ENCODE data around the gene NPRL2. TPM values are rescaled to one million over a fixed set of nuclear protein-coding genes. Genes with fewer than 3 reads are reported as not detected.

Gene NPRL2
- 29.1 and 38.5 TPM in 2 replicates for total RNA-seq

DNA sequence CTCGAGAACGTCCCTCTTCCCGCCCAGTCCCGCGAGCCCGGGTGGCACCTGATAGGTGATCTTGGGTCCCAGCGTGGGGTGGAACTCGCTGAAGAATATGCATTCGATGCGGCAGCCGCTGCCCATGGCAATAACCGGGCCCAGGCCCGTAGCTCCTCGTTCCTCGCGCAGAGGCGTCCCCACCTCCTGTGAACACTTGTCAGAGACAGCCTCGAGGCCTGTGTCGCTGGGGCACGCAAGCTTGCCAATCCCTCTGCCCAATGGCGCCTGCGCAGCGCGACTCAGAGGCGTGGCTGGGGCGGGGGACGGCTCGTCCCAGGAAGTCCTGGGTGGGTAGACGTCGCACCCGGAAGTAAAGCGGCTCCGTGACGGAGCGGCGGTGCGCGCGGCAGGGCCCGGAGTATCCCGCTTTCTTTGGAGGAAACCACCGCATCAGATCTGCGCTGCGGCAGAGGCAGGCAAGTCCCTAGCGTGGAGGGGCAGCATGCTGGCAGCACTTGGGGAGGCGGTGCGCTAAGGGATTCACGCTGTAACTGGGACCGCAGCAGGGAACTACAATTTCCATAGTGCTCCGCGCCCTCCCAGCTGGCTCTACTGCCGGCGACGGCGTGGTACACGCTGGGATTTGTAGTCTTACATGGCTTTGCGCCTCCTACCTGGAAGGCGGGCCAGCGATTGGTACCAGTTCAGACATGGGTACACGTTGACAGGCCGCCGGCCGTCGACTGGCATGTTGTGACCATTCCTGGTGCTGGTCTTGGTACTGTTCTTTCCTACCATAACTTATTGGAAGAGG is at the start of gene NPRL2, which contains the start of gene CYB561D2:
TSS of gene NPRL2 (minus strand) at position 249 of the 796 bp plus-strand sequence. CDS start at position 126, 123 bp downstream.
TSS of gene CYB561D2 (plus strand) at position 336 of the 796 bp plus-strand sequence. CDS start 572 bp downstream, outside the sequence.

DNA sequence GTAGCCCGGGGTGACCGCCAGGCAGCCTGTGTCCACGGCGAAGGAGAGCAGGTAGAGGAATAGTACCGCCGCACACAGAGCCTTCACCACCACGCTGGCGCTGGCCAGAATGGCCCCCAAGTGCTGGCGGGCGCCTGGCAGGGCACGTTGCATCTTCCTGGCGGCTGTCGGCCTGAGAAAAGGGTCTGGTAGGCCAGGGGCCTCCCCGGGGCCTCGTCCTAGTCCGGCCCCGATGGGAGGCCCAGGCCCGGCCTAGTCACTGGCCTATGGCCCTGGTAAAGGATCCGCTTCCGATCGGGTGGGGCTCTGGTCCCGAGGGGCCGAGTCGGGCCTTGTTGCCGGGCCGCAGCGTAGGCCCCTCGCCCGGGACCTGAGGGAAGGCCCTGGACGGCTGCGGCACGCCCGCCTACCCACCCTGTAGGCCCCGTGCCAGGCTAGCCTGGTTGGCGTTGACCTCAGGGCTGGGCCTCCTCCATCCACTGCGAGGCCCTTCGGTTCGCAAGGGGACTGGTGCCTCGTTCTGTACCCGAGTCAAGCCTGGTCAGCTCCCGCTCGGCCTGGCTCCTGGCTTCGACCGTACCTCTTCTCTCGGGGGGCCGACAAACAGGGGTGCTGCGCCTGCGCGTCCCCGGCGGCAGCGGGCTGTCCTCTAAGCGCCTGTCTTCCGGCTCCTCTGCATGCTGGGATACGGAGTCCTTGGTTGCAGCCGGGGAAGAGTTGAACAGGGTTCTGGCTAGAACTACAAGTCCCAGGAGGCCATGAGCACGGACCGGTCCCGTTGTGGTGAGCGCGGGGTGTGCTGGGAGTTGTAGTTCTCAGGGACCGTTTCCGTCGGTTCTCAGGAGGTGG is 8.6 kb upstream of the NPRL2 start, which contains the start of gene TMEM115:
TSS of gene TMEM115 (minus strand) at position 611 of the 849 bp plus-strand sequence. CDS start at position 153, 458 bp downstream.

DNA sequence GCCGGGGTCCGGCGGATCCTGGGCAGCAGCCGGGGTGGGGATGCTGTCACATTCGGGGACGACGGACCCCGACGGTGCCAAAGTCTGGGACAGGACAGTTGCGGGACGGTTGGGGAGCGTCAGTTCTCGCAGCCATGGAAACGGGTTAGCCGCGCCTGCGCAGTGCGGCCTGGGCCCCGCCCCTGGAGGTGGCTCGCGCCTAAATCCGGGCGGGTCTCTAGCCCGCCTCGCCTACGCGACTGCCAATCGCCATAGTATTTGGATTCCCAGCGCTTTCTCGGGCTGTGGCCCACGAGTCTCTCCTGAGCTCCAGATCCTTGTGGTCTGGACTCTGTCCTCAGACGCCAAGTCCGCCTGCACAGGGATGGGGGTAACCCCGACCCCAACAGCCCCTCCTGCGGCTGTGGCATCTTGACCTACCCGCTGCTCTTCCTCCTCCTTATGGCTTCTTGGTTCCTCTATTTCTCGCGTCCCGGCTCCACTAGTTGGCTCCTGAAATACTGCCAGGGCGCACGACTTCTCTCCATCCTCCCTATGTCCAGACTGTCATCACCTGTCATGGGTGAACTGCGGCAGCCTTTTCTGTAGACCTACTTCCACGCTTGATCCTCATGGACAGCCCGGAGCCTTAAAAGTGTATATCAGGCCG is 4.9 kb downstream of the NPRL2 start, which contains the start of gene ZMYND10:
TSS of gene ZMYND10 (minus strand) at position 147 of the 649 bp plus-strand sequence. CDS start 153 bp downstream, outside the sequence.

DNA sequence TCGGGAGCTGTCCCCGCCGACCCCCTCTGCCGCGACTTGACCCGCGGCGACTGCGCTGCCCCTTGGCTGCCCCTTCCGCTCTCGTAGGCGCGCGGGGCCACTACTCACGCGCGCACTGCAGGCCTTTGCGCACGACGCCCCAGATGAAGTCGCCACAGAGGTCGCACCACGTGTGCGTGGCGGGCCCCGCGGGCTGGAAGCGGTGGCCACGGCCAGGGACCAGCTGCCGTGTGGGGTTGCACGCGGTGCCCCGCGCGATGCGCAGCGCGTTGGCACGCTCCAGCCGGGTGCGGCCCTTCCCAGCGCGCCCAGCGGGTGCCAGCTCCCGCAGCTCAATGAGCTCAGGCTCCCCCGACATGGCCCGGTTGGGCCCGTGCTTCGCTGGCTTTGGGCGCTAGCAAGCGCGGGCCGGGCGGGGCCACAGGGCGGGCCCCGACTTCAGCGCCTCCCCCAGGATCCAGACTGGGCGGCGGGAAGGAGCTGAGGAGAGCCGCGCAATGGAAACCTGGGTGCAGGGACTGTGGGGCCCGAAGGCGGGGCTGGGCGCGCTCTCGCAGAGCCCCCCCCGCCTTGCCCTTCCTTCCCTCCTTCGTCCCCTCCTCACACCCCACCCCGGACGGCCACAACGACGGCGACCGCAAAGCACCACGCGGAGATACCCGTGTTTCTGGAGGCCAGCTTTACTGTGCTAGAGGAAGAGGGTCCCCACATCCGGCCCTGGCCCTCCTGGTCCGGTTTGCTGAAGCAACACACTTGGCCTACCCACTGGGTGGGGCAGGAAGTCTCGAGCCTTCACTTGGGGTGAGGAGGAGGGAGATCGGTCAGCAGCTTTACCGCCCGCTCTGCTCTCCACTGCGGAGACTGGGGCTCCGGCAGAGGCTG is 9.9 kb downstream of the NPRL2 start, which contains the start of gene RASSF1:
TSS of gene RASSF1 (minus strand) at position 389 of the 882 bp plus-strand sequence. CDS start at position 358, 31 bp downstream.

DNA sequence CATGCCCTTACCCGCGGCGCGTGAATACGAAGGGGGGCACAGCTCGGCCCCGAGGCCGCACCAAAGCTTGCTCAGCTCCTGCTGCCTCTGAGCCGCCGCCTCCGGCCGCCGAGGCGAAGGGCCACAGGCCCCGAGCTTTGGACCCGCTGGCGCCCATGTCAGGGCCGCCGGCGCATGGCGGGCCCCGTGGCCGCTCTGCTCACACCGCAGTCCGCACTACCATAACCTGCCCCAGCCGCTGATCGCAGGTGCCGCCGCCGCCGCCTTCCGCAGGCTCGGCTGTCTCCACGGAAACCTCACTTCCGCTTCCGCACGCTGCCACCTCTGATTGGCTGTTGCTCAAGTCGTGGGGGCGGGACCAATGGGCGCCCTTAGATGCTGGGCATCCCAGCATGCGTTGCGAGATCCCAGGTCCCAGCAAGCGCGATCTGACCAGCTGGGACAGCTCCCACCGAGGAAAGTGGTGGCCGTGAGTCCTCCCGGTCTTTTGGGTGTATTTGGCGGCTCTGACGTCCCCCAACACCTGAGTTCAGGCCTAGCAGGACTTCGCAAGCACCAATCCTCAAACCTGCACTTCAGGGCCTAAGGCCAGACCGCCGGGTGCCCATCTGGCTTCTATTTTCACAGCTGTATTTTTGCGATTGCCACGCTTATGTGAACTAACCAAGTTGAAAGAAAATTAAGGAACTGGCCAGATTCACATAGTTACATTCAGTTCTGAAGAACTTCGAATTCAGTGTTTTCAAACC is 22.5 kb downstream of the NPRL2 start, which contains the start of gene TUSC2:
TSS of gene TUSC2 (minus strand) at position 281 of the 749 bp plus-strand sequence. CDS start at position 157, 124 bp downstream.

DNA sequence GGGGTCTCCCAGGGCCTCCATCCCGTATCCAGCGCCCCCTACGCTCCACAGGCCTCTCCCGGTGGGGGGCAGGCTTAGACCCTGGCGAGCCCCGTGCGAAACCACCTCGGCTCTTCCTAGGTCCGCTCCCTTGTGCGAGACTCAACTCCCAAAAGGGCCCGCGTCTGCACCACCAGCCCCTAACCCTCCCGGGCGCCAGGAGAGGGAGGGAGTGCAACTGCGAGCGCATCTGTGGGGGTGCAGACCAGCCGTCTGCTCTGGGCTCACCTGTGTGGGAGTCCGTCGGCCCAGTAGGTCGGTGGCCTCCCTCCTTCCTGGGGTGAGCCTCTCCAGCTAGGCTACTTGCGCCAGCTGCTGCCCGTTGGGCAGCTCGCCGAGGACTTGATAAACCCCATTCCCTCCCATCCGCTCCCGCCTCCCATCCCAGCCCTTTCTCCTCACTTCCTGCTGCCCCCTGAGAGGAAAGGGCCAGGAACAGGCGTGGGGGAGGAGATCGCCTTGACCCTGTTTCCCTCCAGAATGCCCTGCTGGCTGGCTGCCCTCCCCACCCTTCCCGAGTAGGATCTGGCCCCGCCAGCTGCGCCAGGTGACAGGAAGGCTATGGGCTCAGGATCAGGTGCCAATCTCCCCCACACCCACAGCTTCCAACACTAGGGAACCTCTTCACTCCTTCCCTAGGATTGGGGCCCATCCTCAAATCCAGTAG is 28.0 kb downstream of the NPRL2 start, which contains the start of gene HYAL2:
TSS of gene HYAL2 (minus strand) at position 360 of the 706 bp plus-strand sequence. CDS start 2,256 bp downstream, outside the sequence.

DNA sequence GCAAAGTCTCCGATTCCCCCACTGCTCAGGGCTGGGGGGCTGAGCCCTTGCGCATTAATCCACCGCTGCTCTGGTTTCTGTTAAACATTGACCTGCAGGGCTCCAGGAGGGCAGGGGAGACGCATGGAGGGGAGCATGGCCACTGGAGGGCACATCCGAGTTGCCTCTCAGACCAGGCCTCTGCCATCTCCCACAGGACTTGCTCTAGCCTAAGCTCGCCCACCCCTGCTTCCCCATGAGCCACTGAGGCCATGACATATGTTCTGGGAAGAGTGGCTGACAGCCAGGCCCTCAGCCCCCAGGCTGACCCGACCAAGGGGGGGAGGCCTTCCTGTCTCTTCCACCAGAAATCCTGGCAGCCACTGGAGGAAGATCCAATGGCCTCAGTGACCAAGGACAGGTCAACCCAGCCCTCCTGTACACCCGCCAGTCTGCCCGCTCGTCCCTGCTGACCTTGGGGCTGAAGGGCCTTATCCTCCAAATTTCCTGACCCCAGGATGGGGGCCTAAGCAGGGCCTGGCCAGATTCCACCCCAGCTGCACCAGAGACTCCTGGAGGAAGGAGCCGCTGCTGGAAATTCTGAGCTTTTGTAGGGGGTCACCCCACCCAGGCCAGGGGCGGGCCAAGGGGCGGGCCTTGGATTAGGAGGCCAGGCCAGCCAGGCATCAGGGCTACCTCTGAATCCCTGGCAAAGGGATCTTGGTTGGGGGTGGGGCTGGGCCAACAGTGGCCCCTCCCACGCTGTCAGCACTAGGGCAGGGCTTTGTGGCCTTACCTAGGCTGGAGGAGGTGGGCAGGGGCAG is 47.4 kb downstream of the NPRL2 start, which contains the start of gene HYAL1:
TSS of gene HYAL1 (minus strand) at position 562 of the 803 bp plus-strand sequence. CDS start 618 bp downstream, outside the sequence.

DNA sequence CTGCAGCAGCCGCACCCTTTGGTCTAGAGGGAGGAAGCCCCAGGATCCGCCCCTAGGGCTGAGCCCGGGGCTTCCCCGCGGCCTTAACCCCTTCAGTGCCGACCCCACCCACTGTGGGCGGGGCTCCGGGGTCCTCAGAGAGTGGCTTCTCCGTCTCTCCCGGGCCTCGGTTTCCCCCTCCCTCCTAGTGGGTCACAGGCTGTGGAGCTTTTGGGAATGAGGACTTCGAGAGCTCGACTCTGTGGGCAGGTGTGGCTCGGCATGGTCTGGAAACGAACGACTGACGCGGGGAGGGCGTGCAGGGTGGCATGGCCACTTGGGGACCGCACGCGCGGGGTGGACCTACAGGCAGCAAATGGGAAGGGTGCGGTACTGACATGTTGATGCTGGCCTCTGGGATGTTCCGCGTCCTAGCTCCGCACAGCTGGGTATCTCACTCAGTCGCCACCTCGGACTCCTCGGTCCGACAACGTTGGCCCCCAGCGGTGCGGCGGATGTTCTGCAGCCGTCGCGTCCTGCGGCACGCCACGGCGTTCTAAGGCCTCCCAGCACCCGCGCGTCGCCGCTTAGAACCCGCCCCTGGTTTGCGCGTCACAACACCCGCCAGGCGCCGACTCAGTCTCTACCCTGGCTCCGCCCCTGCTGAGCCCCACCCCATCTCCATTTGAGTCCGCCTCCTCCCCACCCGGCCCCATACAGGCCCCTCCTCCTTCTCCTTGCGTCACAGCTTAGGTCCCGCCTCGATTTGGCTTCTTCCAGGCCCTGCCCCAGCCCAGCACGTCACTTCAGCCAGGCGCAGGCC is 51.5 kb downstream of the NPRL2 start, which contains the start of the genes HYAL3 and NAA80:
TSS of gene HYAL3 (minus strand) at position 570 of the 802 bp plus-strand sequence. CDS start 3,803 bp downstream, outside the sequence.
TSS of gene NAA80 (minus strand) at position 570 of the 802 bp plus-strand sequence. CDS start 1,942 bp downstream, outside the sequence.

Other genes starting within 250 kb of the NPRL2 start
- gene SEMA3F, start 195.5 kb downstream of the NPRL2 start, total RNA-seq = 10.4 and 13.7 TPM in 2 replicates
- not detected in 2 replicates for gene GNAT1, start 159.2 kb downstream of the NPRL2 start, total RNA-seq
- not detected in 2 replicates for gene SLC38A3, start 145.5 kb downstream of the NPRL2 start, total RNA-seq
- 188 and 261 TPM in 2 replicates for gene GNAI2, start 114.6 kb downstream of the NPRL2 start, total RNA-seq
- 11.8 and 14.9 TPM in 2 replicates for gene SEMA3B, start 81.6 kb downstream of the NPRL2 start, total RNA-seq
- gene LSMEM2, start 71.7 kb downstream of the NPRL2 start, total RNA-seq = not detected in 2 replicates
- gene IFRD2, start 58.3 kb downstream of the NPRL2 start, total RNA-seq = 40.0 and 71.8 TPM in 2 replicates
- gene HYAL3, start 51.4 kb downstream of the NPRL2 start, total RNA-seq = 5.9 and 12.1 TPM in 2 replicates
- 13.7 and 16.9 TPM in 2 replicates for gene NAA80, start 51.4 kb downstream of the NPRL2 start, total RNA-seq
- 2.4 and 4.2 TPM in 2 replicates for gene HYAL1, start 47.2 kb downstream of the NPRL2 start, total RNA-seq
- 89.9 and 110 TPM in 2 replicates for gene HYAL2, start 28.0 kb downstream of the NPRL2 start, total RNA-seq
- gene TUSC2, start 22.6 kb downstream of the NPRL2 start, total RNA-seq = 16.9 and 29.1 TPM in 2 replicates
- 13.9 and 22.4 TPM in 2 replicates for gene RASSF1, start 9.9 kb downstream of the NPRL2 start, total RNA-seq
- 0.33 and 1.6 TPM in 2 replicates for gene ZMYND10, start 5.0 kb downstream of the NPRL2 start, total RNA-seq
- 31.0 and 32.9 TPM in 2 replicates for gene CYB561D2, start 87 bp upstream of the NPRL2 start, total RNA-seq
- 66.7 and 76.6 TPM in 2 replicates for gene TMEM115, start 8.7 kb upstream of the NPRL2 start, total RNA-seq
- 0.39 TPM in 1 of 2 replicates, not detected in the other for gene CACNA2D2, start 152.9 kb upstream of the NPRL2 start, total RNA-seq
- 4.3 and 7.4 TPM in 2 replicates for gene C3orf18, start 217.0 kb upstream of the NPRL2 start, total RNA-seq
- 13.0 and 16.1 TPM in 2 replicates for gene HEMK1, start 218.7 kb upstream of the NPRL2 start, total RNA-seq

Measured in placental epithelial cell (primary cell).